ENCODE measurements around the gene IMPA2.

IMPA2 gene

DNA sequence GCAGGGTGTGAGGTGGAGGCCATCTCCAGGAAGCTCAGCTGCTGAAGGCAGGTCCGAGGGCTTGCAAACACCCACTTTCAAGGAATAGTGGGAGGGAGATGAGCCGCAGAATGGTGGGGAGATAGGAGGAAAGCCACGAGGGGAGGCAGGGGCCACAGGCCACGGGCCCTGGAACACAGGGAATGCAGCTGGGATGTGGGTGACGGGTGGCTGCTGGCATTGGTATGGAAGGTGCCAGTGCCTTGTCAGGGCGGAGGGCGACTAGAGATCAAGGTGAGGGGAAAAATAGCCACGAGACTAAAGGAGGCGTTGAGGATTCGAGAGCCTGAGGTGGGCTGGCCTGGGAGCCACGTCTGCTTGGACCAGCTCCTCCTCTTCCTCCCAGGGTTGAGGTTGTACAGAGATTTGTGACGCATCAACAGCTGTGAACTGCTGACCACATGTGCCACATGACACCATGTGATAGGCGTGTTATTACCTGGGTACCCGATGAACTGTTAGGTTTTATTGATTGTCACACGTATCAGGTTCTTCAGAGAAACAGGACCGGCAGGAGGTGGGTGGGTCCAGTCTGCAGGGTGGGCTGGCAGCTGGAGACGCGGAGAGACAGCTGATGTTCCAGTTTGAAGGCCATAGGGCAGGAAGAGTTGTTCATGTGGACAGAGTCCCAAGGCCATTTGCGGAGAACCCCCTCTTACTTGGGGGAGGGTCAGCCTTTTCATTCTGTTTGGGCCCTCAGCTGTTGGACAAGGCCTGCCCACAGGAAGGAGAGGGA lies 9.9 kb downstream of the IMPA2 start:
- H3K4me3 Mint-ChIP-seq, result no peak overlapping the region
- no peak overlapping the region for H3K27ac Mint-ChIP-seq
- no peaks in the 10 kb centered on the region for H3K36me3 Mint-ChIP-seq (ENCODE audit: low read depth)
- DNase-seq, result no peak
- no peaks in the 10 kb centered on the region for H3K27me3 Mint-ChIP-seq
- no peaks in the 10 kb centered on the region for H3K9me3 Mint-ChIP-seq
- peaks cover 10% of the 10 kb centered on the region for H3K4me1 Mint-ChIP-seq (ENCODE audit: low read depth)

DNA sequence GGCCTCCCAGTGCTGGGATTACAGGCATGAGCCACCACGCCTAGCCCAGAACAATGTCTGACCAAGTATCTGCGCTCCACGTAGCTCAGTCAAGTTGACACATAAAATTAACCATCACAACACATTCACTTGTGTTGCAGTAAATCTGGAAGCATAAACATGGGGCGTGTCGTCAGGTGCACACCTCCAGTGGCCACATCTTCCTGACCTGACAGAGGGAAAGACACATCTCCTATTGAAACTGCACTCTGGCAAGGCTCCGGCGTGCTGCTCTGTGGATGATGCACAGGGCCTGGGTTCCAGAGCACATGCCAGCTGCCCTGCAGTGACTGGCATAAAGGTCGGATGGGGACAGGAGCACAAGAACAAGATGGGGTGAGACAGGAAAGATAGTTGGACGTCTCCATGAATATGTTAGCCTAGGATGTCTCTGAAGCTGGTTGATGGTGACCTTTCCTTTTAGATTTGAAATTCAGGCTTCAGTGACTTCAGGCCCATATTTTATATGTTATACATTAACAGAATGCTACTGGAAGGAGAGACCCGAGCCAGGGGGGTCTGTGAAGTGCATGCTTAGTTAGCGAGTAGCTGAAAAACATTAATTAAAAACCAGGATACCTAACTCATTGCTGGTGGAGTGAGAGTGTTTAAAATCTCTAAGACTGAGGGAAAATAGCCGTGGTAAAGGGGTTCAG lies 10.9 kb downstream of the IMPA2 start:
- Mint-ChIP-seq H3K27ac (no peak overlapping the region), H3K4me3 (no peak overlapping the region), H3K36me3 (ENCODE audit: low read depth) (no peaks in the 10 kb centered on the region), H3K9me3 (no peaks in the 10 kb centered on the region), H3K27me3 (no peaks in the 10 kb centered on the region), H3K4me1 (ENCODE audit: low read depth) (peaks cover 10% of the 10 kb centered on the region)
- DNase-seq, result no peak

GRCh38 chr18:11993264-11993916 lies 12.1 kb downstream of the IMPA2 start:
- no peak for DNase-seq
- Mint-ChIP-seq H3K4me3 (no peak overlapping the region), H3K36me3 (ENCODE audit: low read depth) (no peaks in the 10 kb centered on the region), H3K9me3 (no peaks in the 10 kb centered on the region), H3K27me3 (no peaks in the 10 kb centered on the region), H3K27ac (no peak overlapping the region), H3K4me1 (ENCODE audit: low read depth) (peaks cover 10% of the 10 kb centered on the region)

GRCh38 chr18:11994336-11994702 lies 13.0 kb downstream of the IMPA2 start:
- Mint-ChIP-seq H3K4me1 (ENCODE audit: low read depth) (peaks cover 10% of the 10 kb centered on the region), H3K4me3 (no peak overlapping the region), H3K36me3 (ENCODE audit: low read depth) (no peaks in the 10 kb centered on the region), H3K27me3 (no peaks in the 10 kb centered on the region), H3K9me3 (no peaks in the 10 kb centered on the region), H3K27ac (no peak overlapping the region)
- no peak for DNase-seq

- no peak for DNase-seq
- Mint-ChIP-seq H3K36me3 (ENCODE audit: low read depth) (peaks cover 2% of the 10 kb centered on the region), H3K27ac (no peak overlapping the region), H3K4me1 (ENCODE audit: low read depth) (peaks cover 10% of the 10 kb centered on the region), H3K9me3 (no peaks in the 10 kb centered on the region), H3K4me3 (no peak overlapping the region), H3K27me3 (no peaks in the 10 kb centered on the region)
These were observed 13.6 kb downstream of the IMPA2 start for GRCh38 chr18:11994703-11995444.

GRCh38 chr18:11995445-11996189 lies 14.3 kb downstream of the IMPA2 start:
- Mint-ChIP-seq H3K4me3 (no peak overlapping the region), H3K27ac (no peak overlapping the region), H3K27me3 (no peaks in the 10 kb centered on the region), H3K9me3 (no peaks in the 10 kb centered on the region), H3K4me1 (ENCODE audit: low read depth) (peaks cover 10% of the 10 kb centered on the region), H3K36me3 (ENCODE audit: low read depth) (peaks cover 4% of the 10 kb centered on the region)
- DNase-seq, result peak; percentile 56

DNA sequence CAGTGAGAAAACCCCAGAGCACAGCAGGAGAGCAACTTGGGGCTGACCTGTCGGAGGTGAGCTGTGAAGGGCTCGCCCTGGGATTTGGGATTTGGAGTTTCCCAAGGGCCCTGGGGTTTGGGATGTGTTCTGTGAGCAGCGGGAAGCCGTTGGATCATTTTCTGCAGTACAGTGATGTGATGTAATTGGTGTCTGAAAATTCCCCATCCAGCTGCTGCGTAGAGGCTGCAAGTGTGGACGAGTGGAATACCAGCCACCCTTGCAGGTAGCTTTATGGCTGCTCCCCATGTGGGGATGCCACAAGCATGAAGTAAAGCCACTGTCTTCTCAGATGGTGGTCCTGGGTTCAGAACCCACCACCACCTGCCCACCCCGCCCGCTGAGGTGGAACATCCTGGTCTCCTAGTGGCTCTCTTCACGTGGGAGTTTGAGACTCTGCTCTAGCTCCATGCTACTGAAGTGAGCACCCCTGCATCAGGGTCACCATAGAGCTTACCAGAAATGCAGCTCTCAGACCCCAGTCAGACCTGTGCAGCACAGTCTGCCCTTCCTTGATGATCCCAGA lies 15.0 kb downstream of the IMPA2 start:
- H3K27me3 Mint-ChIP-seq, result no peaks in the 10 kb centered on the region
- H3K27ac Mint-ChIP-seq, result no peak overlapping the region
- no peak for DNase-seq
- H3K4me3 Mint-ChIP-seq, result no peak overlapping the region
- no peaks in the 10 kb centered on the region for H3K9me3 Mint-ChIP-seq
- peaks cover 10% of the 10 kb centered on the region for H3K4me1 Mint-ChIP-seq (ENCODE audit: low read depth)
- peaks cover 5% of the 10 kb centered on the region for H3K36me3 Mint-ChIP-seq (ENCODE audit: low read depth)

DNA sequence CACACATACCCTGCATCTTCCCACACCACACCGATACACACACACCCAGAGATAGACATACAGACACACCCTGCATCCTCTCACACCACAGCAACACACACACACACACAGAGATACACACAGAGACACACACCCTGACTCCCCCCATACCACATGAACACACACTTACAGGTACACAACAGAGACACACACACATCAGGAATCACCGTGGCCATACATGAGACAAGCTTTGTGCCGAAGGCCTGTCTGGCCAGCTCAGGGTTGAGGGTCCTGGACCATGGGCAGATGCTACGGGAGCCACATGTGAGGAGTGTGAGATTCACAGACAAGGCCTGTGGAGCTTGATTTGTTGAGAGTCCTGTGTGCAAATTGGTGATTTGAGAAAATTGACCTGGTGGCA lies 15.6 kb downstream of the IMPA2 start:
- no peaks in the 10 kb centered on the region for H3K27me3 Mint-ChIP-seq
- peaks cover 10% of the 10 kb centered on the region for H3K4me1 Mint-ChIP-seq (ENCODE audit: low read depth)
- H3K4me3 Mint-ChIP-seq, result no peak overlapping the region
- no peak overlapping the region for H3K27ac Mint-ChIP-seq
- no peaks in the 10 kb centered on the region for H3K9me3 Mint-ChIP-seq
- peaks cover 7% of the 10 kb centered on the region for H3K36me3 Mint-ChIP-seq (ENCODE audit: low read depth)
- DNase-seq, result no peak

- Mint-ChIP-seq H3K9me3 (no peaks in the 10 kb centered on the region), H3K36me3 (ENCODE audit: low read depth) (peaks cover 7% of the 10 kb centered on the region), H3K27ac (no peak overlapping the region), H3K4me3 (no peak overlapping the region), H3K4me1 (ENCODE audit: low read depth) (peaks cover 10% of the 10 kb centered on the region), H3K27me3 (no peaks in the 10 kb centered on the region)
- no peak for DNase-seq
These were observed 16.2 kb downstream of the IMPA2 start for GRCh38 chr18:11997466-11997865.

DNA sequence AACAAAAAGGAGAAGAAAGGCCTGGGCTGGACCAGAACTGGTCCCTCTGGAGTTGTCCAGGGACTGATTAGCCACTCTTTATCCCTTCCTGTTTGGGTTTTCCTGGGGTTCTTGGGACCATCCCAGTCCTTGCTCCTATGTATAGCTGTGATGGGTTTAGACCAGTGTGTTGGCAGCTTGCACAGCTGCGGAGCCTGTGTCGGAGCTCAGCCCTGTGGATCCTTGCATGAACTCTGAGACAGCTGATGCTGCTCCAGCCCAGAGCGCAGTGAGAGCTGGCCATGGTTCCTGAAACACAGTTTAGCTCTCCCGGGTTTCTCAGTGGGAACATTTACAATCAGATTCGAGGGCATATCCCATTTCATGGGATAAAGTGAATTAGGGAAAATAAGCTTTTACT lies 16.9 kb downstream of the IMPA2 start:
- Mint-ChIP-seq H3K36me3 (ENCODE audit: low read depth) (peaks cover 7% of the 10 kb centered on the region), H3K4me3 (no peak overlapping the region), H3K27ac (no peak overlapping the region), H3K9me3 (no peaks in the 10 kb centered on the region), H3K27me3 (no peaks in the 10 kb centered on the region), H3K4me1 (ENCODE audit: low read depth) (peaks cover 10% of the 10 kb centered on the region)
- no peak for DNase-seq

DNA sequence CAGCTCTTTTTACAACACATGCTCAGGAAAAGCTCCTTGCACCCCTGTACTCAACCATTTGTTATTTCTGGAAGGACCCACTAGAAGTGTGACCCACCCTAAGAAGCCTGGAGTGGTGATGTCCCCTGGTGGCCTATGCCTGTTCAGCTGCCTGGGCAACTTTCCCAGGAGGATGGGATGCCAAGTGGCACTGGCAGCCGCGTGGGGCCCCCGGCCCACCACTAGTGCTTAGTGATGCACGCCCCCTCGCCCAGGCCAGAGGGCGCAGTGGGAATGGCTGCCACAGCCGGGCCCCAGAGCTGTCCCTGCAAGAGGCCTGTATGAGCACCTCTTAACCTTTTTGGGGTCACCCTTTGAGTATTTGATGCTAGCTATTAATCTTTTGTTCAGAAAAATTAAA lies 18.1 kb downstream of the IMPA2 start:
- Mint-ChIP-seq H3K4me1 (ENCODE audit: low read depth) (peaks cover 10% of the 10 kb centered on the region), H3K9me3 (no peaks in the 10 kb centered on the region), H3K27me3 (no peaks in the 10 kb centered on the region), H3K4me3 (no peak overlapping the region), H3K36me3 (ENCODE audit: low read depth) (peaks cover 7% of the 10 kb centered on the region), H3K27ac (no peak overlapping the region)
- no peak for DNase-seq

DNA sequence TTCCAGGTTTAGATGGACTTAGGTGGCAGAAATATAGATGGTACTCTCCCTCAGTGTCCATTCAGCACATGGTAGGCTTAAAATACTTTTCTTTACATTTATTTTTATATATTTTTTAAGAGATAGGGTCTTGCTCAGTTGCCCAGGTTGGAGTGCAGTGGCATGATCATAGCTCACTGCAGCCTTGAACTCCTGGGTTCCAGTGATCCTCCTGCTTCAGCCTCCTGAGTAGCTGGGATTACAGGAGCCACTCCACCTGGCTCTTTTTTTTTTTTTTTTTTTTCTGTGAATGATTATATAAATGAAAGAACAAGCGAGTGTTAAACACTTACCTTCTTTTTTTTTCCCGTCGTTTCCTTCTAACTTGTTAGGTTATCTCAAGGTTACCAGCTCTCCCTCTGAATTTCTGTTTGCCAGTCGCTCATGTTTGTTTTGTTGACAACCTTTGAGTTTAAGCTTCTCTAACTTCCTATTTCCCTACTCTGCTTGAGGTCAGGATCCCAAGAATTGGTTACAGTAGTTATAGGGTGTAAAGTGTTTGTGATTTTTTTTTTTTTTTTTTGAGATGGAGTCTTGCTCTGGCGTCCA lies 18.9 kb downstream of the IMPA2 start:
- DNase-seq, result no peak
- Mint-ChIP-seq H3K27ac (no peak overlapping the region), H3K36me3 (ENCODE audit: low read depth) (peaks cover 7% of the 10 kb centered on the region), H3K4me1 (ENCODE audit: low read depth) (peaks cover 10% of the 10 kb centered on the region), H3K4me3 (no peak overlapping the region), H3K9me3 (no peaks in the 10 kb centered on the region), H3K27me3 (no peaks in the 10 kb centered on the region)

DNA sequence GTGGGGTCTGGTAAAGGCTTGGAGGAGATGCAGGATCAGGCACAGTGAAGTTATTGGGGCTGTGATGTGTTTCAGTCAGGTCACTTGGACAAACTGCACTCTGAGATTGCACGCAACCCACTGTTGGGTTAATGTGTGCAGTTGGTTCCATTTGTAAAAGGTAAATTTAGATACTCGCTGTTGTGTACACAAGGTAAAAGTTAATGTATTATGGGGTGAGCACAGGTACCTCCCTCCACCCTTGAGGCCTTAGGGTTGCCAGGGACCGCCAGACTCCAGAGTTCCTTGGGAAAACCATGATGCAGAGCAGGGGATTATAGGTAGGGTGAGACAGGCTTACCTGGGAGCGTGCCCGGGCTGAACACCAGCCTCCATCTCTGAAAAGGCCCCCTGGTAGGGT lies 20.1 kb downstream of the IMPA2 start:
- Mint-ChIP-seq H3K4me3 (no peak overlapping the region), H3K36me3 (ENCODE audit: low read depth) (peaks cover 7% of the 10 kb centered on the region), H3K9me3 (no peaks in the 10 kb centered on the region), H3K27ac (no peak overlapping the region), H3K4me1 (ENCODE audit: low read depth) (peaks cover 5% of the 10 kb centered on the region), H3K27me3 (no peaks in the 10 kb centered on the region)
- no peak for DNase-seq
